GM18519 (cell line): ENCODE results near the gene NHLRC2.
A peak's percentile ranks its signal among the peaks of the same experiment; 100 is the strongest.
"Not testable (repeated sequence)": the region's sequence is repeated elsewhere in the genome, so short reads cannot be mapped to it uniquely, and the experiment has no call there.

ENCODE experiments used
- ATAC-seq: cut with Tn5 transposase; IDR thresholded peaks from one replicate; pipeline ENCODE4 v1.9.1; 2021; ENCODE audit warnings: mild to moderate bottlenecking, moderate library complexity; ENCODE audit not compliant: unreplicated experiment, low FRiP score

NHLRC2 gene

GRCh38 chr10:113937258-113937657 lies 82.8 kb downstream of the NHLRC2 start:
- ATAC-seq, result no peak

DNA sequence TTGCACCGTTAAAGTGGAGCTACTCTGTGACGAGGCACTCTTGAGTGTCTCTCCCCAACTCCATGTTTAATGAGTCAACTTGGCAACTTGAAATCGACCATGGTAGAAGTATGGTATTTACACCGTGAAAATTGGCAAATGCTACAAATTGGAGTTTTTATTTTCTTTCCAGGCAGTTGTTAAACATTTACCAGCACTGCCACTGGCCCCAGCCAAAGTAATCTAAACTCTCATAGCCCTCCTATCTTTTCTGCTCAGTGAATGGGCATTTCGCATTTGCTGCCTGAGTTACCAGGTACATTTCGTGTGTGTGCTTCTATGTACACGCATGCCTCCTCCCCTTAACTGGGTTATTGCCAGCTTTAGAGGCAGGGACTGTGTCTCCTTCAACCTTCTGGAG lies 83.3 kb downstream of the NHLRC2 start:
- ATAC-seq, result no peak

DNA sequence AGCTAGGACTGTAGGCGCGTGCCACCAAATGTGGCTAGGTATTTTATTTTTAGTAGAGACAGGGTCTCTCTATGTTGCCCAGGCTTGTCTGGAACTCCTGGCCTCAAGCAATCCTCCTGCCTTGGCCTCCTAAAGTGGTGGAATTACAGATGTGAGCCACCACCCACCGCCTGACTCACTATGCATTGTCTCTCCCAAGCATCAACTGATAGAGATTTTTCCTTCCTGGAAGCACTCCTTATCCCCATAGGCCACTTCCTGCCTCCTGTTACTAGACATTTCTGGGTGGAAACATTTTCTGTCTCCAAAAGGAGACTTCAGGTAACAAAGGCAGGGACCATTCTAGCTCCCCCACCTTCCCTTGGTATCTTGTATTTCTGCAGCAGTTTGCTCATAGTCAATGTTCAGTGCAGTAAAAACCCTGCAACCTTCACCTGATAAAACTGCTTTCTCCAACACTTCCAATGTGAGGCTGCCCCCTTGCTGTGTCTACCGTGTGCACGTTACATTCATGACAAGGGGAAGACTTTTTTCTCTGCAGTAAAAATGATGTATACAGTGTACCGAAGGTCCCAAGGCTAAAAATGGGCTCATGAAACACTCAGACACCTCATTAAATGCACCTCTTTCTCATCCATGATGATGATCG lies 84.9 kb downstream of the NHLRC2 start:
- no peak for ATAC-seq

DNA sequence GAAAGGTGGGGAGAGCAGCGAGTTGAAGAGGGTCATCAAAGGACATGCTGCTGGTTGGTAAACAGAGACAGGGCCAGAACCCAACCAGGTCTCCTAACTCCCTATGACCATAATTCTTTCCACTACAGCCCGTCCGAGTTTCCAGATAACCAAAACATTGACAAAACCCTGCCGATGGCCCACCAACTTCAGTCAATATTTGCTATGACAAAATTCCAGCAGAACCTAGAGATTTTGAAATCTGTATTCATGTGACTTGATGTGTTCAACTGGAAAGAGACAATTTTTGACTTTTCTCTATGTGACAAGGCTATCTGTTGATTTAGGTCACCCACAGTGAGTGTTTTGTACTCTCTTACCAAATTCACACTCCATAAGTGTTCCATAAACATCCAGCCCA lies 86.7 kb downstream of the NHLRC2 start:
- ATAC-seq, result no peak

- ATAC-seq, result not testable (repeated sequence)
Observed at GRCh38 chr10:113943196-113943595, 88.7 kb downstream of the NHLRC2 start.

DNA sequence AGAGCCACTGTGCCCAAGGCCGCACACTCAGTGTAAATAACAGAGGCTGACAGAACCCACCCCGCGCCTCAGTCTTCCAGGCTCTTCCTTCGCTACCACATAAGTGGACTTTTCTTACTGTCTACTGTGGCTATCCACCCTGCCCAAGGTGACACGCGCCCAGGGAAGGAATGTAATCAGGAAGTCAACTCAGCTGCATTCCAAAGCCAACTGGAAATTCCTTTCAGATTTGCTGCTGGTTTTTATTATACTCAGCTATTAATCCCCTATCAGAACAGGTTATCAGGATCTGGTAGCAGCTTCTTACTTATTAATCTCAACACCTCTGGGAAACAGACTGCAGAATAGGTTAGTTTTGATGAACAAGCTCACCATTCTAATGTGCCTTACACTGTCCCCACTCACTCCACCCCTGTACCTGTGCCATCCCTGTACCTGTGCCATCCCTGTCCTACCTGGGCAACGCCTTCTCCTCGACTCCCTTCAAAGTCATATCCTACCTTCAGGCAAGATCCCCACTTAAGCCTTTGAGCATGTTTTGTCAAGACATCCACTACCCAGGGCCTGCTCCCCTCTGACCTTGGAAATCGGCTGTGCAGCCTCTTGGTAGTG lies 90.7 kb downstream of the NHLRC2 start:
- ATAC-seq, result no peak

DNA sequence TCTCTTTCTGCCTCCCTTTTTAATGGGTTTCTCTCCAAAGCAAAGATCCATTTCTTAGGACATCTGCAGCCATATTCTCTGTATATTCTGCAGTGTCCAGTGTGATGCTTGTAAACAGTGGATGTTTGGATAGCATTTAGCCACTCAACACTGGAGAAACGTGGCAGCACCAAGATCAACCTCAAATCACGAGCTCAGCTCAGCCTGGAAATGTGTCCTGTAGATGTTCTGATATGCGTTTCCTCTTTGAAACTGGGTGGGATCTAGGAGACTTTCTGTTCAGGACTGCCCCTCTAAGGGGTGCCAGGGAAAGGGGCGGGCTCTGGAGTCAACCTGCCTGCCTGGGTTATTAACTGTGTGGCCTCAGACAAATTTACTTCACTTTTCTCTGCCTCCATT lies 91.2 kb downstream of the NHLRC2 start:
- no peak for ATAC-seq

GRCh38 chr10:113947184-113948041 lies 93.0 kb downstream of the NHLRC2 start:
- no peak for ATAC-seq

GRCh38 chr10:113948048-113948447 lies 93.6 kb downstream of the NHLRC2 start:
- no peak for ATAC-seq

DNA sequence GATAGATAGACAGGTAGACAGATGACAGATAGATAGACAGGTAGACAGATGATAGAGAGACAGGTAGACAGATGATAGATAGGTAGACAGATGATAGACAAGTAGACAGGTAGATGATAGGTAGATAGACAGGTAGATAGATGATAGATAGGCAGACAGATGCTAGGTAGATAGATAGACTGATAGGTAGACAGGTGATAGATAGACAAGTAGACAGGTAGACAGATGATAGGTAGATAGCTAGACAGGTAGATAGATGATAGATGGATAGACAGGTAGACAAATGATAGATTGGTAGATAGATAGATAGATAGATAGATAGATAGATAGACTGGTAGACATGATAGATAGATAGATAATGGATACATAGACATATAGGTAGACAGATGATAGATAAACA lies 95.8 kb downstream of the NHLRC2 start:
- no peak for ATAC-seq

DNA sequence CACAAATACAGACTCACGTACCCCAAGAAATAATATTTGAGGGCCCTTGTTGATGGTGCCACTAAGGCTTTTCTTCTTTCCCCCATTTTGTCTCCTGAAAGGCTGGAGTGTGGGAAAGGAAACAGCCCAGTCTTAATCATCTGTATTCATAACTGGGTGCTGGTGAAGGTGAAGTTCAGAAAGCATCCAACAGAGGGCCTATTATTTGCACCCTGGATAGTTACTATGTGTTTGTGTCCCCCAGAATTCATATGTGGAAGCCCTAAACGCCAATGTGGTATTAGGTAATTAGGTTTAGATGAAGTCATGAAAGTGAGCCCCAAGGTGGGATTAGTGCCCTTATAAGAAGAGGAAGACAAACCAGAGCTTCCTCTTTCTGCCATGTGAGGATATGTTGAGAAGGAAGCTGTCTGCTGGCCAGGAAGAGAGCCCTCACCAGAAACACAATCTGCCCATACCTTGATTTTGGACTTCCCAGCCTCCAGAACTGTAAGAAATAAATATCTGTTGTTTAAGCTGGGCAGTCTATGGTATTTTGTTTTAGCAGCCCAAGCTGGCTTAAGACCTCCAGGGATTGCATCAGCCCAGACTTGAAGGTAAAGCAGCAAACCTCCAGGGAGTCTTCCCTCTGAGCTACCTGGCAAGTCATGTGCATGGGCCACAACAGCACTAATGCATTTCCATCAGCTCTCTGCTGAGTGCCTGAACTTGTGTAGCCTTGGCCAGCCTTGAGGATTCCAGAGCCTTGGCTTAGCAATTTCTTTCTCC lies 99.2 kb downstream of the NHLRC2 start:
- ATAC-seq, result no peak

- ATAC-seq, result no peak
Observed at GRCh38 chr10:113954409-113954808, 99.9 kb downstream of the NHLRC2 start.

GRCh38 chr10:113957013-113957412 lies 102.6 kb downstream of the NHLRC2 start:
- no peak for ATAC-seq

DNA sequence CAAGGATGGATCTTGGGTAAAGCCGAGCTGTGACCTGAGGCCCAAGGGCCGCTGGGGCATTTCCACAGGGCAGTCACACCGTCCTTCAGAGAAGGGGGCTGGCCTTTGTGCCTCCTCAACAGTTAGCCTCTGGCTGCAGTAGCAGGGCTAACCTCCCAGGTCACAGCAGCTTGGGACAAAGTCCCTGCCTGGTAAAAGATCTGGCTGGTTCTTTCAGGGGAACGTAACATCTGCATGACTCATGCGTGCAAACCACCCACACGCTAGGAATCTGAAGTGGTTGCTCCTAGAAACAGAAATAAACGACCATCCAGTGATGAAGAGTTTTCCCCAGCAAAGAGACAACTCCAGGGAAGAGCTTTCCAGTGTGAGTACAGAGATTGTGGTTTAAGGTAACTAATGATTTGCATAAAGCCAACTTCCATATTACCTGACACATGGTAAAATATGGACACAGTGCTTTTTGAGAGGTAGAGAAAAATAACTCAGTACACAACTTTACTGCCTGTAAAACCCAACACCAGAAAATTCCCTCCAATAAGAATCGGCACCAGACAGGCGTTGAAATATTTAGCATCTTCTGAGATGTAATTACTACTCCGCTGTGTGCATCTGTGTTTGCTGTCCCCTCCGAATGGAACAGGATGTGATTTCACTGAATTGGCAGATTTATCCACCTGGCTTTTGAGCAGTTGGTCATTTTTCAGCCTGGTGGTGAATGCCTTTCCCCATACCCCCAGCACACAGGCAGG lies 104.3 kb downstream of the NHLRC2 start:
- no peak for ATAC-seq

DNA sequence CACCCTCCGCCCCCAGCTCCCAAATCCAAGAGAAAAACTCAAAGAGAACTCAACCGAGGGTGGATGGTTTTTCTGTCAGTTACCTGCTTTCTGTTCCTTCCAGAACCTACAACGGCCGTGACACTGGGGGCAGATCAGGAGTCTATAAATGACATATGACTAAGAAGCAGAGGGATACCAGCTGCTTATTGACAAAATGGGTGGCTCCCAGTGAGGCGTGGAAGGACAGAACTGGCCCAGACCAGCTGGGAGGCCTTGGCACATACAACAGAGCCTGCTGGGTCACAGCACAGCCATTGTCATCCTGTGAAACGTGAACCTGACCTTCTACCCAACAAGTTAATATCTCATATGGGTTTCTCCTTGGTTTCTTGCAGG lies 104.9 kb downstream of the NHLRC2 start:
- peak; percentile 60 for ATAC-seq

DNA sequence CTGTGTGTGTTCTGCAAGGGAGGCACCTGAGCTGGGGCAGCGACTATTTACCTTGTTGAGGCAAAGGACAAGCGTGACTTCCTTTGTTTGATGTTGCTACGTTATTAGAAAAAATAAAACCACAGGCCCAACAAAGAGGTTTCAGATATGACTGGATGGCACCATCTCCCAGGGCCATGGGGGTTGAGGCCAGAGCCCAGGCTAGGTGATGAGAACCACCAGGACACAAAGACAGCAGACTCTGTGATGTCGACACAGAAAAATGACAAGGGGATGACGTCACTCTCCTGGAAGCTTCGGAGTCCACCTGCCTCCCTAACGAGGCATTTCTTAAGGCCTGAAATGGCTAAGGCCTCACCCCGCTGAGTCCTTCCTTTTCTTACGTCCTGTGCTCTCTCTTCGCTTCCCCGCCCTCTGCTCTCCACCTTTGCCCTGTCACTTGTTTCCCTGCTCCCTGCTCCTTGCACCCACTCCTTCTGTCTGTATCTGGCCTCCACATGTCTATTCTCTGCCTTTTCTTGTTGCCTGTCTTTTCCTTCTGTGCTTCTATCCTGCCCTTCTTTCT lies 106.2 kb downstream of the NHLRC2 start:
- no peak for ATAC-seq

DNA sequence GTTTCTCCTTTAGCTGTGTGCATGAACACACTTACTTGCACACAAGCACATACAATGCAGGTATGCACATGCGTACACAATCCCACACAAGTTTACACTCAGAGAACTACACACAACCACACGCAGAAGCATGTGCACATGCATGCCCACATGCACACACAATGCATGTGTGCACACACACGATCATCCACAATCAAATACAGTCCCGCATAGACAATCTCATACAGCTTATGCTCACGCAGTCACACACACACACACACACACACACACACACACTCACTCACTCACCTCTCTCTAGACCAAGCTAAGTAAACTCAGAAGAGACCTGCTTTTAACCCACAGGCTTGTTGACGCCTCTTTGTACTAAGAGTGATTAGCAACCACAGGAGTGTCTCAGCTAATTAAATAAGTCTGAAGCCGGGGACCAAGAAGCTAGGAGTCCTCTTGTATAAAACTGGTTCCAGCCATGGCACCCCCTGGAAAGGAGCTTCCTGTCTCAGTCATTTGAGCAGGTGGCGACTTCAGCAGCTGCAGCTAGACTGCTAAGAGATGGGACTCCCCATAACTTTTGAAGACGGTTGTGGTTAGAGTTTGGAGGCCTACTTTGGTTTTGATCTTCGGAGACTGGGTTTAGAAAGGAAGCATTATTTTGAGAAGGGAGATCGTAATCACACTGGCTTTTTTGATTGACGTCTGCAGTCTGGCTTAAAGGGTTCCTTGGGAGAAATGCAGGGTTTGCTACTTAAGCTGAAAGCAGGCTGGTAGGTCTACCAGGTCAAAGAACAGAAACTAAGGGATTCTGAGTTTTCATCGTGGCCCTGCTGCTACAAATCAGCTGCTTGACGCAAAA lies 106.9 kb downstream of the NHLRC2 start:
- ATAC-seq, result peak; percentile 61

- no peak for ATAC-seq
Observed at GRCh38 chr10:113965077-113965476, 110.6 kb downstream of the NHLRC2 start.

DNA sequence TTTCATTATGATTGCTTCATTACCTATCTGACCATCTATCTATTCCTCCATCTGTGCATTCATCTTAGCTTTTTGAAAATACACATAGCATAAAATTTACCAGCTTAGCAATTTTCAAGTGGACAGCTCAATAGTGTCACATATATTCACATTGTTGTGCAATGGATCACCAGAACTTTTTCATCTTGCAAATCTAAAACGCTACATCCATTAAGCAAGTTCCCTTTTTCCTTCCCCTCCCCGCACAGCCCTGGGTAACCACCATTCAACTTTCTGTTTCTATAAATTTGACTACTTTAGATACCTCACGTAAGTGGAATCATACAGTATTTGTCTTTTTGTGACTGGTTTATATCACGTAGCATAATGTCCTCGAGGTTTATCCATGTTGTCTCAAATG lies 111.2 kb downstream of the NHLRC2 start:
- ATAC-seq, result no peak
